ENCODE measurements around the gene PNPLA1. TPM values are rescaled to one million over a fixed set of nuclear protein-coding genes. Genes with fewer than 3 reads are reported as not detected.

PNPLA1 gene
- total RNA-seq, 1 experiment from 2014 or later, result 0.17 TPM

DNA sequence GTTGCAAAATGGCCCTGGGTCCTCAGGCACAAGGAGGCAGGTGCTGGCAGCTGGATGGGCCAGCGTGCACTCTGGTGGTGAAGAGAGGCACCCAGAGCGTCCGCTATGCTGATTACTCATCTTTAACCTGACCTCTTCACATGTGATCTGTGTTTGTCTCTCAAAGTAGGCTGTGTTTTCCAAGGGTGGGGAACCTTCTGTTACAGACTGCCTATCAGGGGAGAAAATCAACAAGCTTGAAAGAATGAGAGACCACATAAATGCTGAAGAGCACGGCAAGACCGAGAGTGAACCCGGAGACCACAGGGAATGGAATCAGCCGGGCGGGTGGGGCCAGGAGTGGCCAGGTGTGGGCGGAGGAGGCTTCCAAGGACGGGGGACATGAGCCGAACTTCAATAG, 50.6 kb downstream of the PNPLA1 start:
- intact Hi-C loops (cut with micrococcal nuclease; ENCODE audit: unreplicated experiment), result no loop called here
- Histone ChIP-seq H4K20me1 (ENCODE audit: insufficient read depth) (no peaks in the 10 kb centered on the region), H3F3A (ENCODE audit: insufficient read depth, low read depth) (no peaks in the 10 kb centered on the region), H3K9me3 (ENCODE audit: insufficient read depth, low read depth) (no peaks in the 10 kb centered on the region), H3K4me1 (replicated peaks; ENCODE audit: insufficient read depth) (peaks cover 9% of the 10 kb centered on the region), H3K27ac (no peak overlapping the region), H3K79me2 (ENCODE audit: low read depth) (no peaks in the 10 kb centered on the region), H3K9me2 (ENCODE audit: insufficient read depth) (no peaks in the 10 kb centered on the region), H3K36me3 (ENCODE audit: low read depth) (no peaks in the 10 kb centered on the region), H3K4me2 (no peak overlapping the region), H2AFZ (no peak overlapping the region), H3K4me3 (no peak overlapping the region), H3K27me3 (ENCODE audit: insufficient read depth, low read depth) (no peaks in the 10 kb centered on the region)
- TF ChIP-seq, protein P1, sequence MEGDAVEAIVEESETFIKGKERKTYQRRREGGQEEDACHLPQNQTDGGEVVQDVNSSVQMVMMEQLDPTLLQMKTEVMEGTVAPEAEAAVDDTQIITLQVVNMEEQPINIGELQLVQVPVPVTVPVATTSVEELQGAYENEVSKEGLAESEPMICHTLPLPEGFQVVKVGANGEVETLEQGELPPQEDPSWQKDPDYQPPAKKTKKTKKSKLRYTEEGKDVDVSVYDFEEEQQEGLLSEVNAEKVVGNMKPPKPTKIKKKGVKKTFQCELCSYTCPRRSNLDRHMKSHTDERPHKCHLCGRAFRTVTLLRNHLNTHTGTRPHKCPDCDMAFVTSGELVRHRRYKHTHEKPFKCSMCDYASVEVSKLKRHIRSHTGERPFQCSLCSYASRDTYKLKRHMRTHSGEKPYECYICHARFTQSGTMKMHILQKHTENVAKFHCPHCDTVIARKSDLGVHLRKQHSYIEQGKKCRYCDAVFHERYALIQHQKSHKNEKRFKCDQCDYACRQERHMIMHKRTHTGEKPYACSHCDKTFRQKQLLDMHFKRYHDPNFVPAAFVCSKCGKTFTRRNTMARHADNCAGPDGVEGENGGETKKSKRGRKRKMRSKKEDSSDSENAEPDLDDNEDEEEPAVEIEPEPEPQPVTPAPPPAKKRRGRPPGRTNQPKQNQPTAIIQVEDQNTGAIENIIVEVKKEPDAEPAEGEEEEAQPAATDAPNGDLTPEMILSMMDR (conservative IDR thresholded peaks at IDR 0.05), result no peak
- TF ChIP-seq EZH2 (IDR thresholded peaks at IDR 0.05; ENCODE audit: low read depth), result no peak
- ChIA-PET POLR2A (ENCODE audit: unreplicated experiment) (interaction anchor here (0.6 to 0.8 kb wide), 3 partner anchors 52 to 135 kb away, joined by 3 to 4 read pairs (median 4); no protein-coding TSS in a partner anchor), CTCF (interaction anchor here (0.5 to 0.9 kb wide), 2 partner anchors 18 to 395 kb away, joined by 3 read pairs; no protein-coding TSS in a partner anchor)
- no TSS peak for BruUV-seq (replicated peaks)
- DNase-seq, result peak in 1 of 2 experiments; percentile 52

DNA sequence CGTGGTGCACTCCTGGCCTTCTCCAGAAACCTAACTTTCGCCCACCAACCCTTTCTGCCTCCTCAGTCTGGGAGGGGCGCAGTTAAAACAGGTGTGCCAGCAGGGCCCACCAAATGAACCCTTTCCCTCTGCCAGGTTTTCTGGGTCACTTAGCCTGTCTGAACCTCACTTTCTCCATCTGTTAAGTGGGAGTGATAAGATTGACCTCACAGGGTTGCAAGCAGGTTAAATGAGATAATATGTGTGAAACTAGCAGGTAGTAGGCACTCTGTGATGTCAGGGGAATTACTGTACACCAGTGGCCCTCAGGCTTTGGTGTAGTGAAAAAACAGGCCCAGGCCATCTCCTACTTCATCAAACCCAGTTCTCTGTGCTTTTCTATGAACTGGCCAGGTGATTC, 52.7 kb downstream of the PNPLA1 start:
- intact Hi-C loops (cut with micrococcal nuclease; ENCODE audit: unreplicated experiment), result no loop called here
- ChIA-PET CTCF (no interaction called here), POLR2A (ENCODE audit: unreplicated experiment) (no interaction called here)
- BruUV-seq (replicated peaks), result no TSS peak
- no peaks in the 10 kb centered on the region for H4K20me1 ChIP-seq (ENCODE audit: insufficient read depth)
- H3K36me3 ChIP-seq (ENCODE audit: low read depth), result no peaks in the 10 kb centered on the region
- no peaks in the 10 kb centered on the region for H3K9me2 ChIP-seq (ENCODE audit: insufficient read depth)
- H3K9me3 ChIP-seq (ENCODE audit: insufficient read depth, low read depth), result no peaks in the 10 kb centered on the region
- no peaks in the 10 kb centered on the region for H3K27me3 ChIP-seq (ENCODE audit: insufficient read depth, low read depth)
- no peaks in the 10 kb centered on the region for H3K4me1 ChIP-seq (replicated peaks; ENCODE audit: insufficient read depth)
- TF ChIP-seq EZH2 (IDR thresholded peaks at IDR 0.05; ENCODE audit: low read depth), result no peak
- TF ChIP-seq, protein P1 (conservative IDR thresholded peaks at IDR 0.05), result no peak
- H3K27ac ChIP-seq, result no peak overlapping the region
- no peak overlapping the region for H2AFZ ChIP-seq
- no peak overlapping the region for H3K4me2 ChIP-seq
- H3F3A ChIP-seq (ENCODE audit: insufficient read depth, low read depth), result no peaks in the 10 kb centered on the region
- no peaks in the 10 kb centered on the region for H3K79me2 ChIP-seq (ENCODE audit: low read depth)
- DNase-seq, result no peak
- no peak overlapping the region for H3K4me3 ChIP-seq

DNA sequence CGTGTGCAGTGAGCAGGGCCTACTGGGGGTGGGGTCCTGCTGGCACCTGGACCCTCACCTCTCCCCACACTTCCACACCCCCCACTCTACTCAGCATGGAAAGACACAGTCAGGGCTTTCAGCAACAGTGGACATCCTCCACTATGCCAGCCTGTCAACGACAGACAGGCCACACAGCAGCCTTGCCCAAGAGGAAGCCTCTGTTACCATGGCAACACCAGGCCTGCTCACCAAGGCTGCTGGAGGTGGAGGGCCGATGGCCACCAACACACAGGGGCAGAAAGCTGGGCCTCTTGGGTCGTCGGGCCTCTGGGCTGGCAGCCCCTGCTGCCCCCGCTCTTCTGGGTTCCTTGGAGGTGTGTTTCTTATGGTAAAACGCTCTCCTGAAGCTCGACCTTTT, 53.2 kb downstream of the PNPLA1 start:
- no peaks in the 10 kb centered on the region for H3K4me1 ChIP-seq (replicated peaks; ENCODE audit: insufficient read depth)
- POLR2A ChIA-PET (ENCODE audit: unreplicated experiment), result no interaction called here

More for the DNA sequence above, 53.2 kb downstream of the PNPLA1 start:
- Histone ChIP-seq H3K27ac (no peak overlapping the region), H3F3A (ENCODE audit: insufficient read depth, low read depth) (no peaks in the 10 kb centered on the region), H3K4me2 (no peak overlapping the region), H3K27me3 (ENCODE audit: insufficient read depth, low read depth) (no peaks in the 10 kb centered on the region), H3K4me3 (no peak overlapping the region), H3K9me3 (ENCODE audit: insufficient read depth, low read depth) (no peaks in the 10 kb centered on the region), H4K20me1 (ENCODE audit: insufficient read depth) (no peaks in the 10 kb centered on the region), H3K36me3 (ENCODE audit: low read depth) (no peaks in the 10 kb centered on the region), H2AFZ (no peak overlapping the region), H3K79me2 (ENCODE audit: low read depth) (no peaks in the 10 kb centered on the region), H3K9me2 (ENCODE audit: insufficient read depth) (no peaks in the 10 kb centered on the region)
- DNase-seq, result no peak
- BruUV-seq (replicated peaks), result no TSS peak
- CTCF ChIA-PET, result no interaction called here
- TF ChIP-seq, protein P1 (conservative IDR thresholded peaks at IDR 0.05), result no peak
- TF ChIP-seq EZH2 (IDR thresholded peaks at IDR 0.05; ENCODE audit: low read depth), result no peak
- intact Hi-C loops (cut with micrococcal nuclease; ENCODE audit: unreplicated experiment), result no loop called here
